Activated CD8-positive, alpha-beta T cell treated with anti-CD3 and anti-CD28 coated beads for 36 hours (primary cell): ENCODE data around the gene TNNI2. TPM values are rescaled to one million over a fixed set of nuclear protein-coding genes. Genes with fewer than 3 reads are reported as not detected.

Experiments used
- ATAC-seq: fragments of 200-7000 bp; cut with Tn5 transposase; one replicate; pipeline ENCODE4 v1.10.0; 2021; ENCODE audit warnings: mild to moderate bottlenecking, moderate library complexity
- CTCF ChIA-PET: fragments of 350-600 bp; sonication (Branson Sonifier 250); formaldehyde crosslinking; loops from one replicate; lab custom pipeline; 2021; ENCODE audit warnings: antibody characterized with exemption; lab: Charles Lee
- POLR2A ChIA-PET: fragments of 350-600 bp; sonication (Branson Sonifier 250); formaldehyde crosslinking; loops from one replicate; lab custom pipeline; 2021; ENCODE audit warnings: antibody characterized with exemption; lab: Charles Lee
- DNase-seq: peaks from one replicate; pipeline ENCODE4 v3.0.0-alpha.2; 2020
- H3K27ac Mint-ChIP-seq: one replicate; pipeline ENCODE4 v1.8.0; 2021; ENCODE audit warnings: mild to moderate bottlenecking, mixed read lengths
- H3K27me3 Mint-ChIP-seq: one replicate; pipeline ENCODE4 v1.8.0; 2021; ENCODE audit warnings: mixed read lengths
- H3K36me3 Mint-ChIP-seq: one replicate; pipeline ENCODE4 v1.8.0; 2021; ENCODE audit warnings: low read depth, mixed read lengths
- H3K4me1 Mint-ChIP-seq: one replicate; pipeline ENCODE4 v1.8.0; 2021; ENCODE audit warnings: low read depth, mixed read lengths
- H3K4me3 Mint-ChIP-seq: one replicate; pipeline ENCODE4 v1.8.0; 2021; ENCODE audit warnings: mild to moderate bottlenecking, moderate library complexity, mixed read lengths
- H3K9me3 Mint-ChIP-seq: one replicate; pipeline ENCODE4 v1.8.0; 2021; ENCODE audit warnings: mixed read lengths
- CTCF ChIP-seq: fragments of 200-600 bp; IDR thresholded peaks from one replicate; pipeline ENCODE4 v1.8.0; 2022; ENCODE audit warnings: antibody characterized with exemption, mild to moderate bottlenecking
- intact Hi-C: fragments of 100-400 bp; cut with micrococcal nuclease; formaldehyde crosslinking; loops from one replicate; pipeline ENCODE4 v1.10.0; 2022
- total RNA-seq, 2 experiments: library from RNA; stranded (reverse); gene quantifications; one replicate each; pipeline ENCODE4 v1.2.3, GENCODE V29; 2021

TNNI2 gene
- total RNA-seq, 2 experiments from 2014 or later: 0.92 TPM; not detected in 1

- TF ChIP-seq CTCF: no peak
- DNase-seq: no peak
- H3K9me3 Mint-ChIP-seq: peaks cover 5% of the 10 kb centered on the region
- H3K27me3 Mint-ChIP-seq: no peaks in the 10 kb centered on the region
- no peak overlapping the region for H3K27ac Mint-ChIP-seq
- H3K4me3 Mint-ChIP-seq: no peak overlapping the region
- ChIA-PET CTCF (interaction anchor here (0.8 to 4.9 kb wide), 4 partner anchors 14 to 179 kb away, joined by 3 to 26 read pairs (median 4); no protein-coding TSS in a partner anchor), POLR2A (no interaction called here)
- intact Hi-C loops: no loop called here
- no peaks in the 10 kb centered on the region for H3K4me1 Mint-ChIP-seq
- ATAC-seq: no peak
- no peaks in the 10 kb centered on the region for H3K36me3 Mint-ChIP-seq
Measured at GRCh38 chr11:1819074-1819473, 19.7 kb upstream of the TNNI2 start.

- ATAC-seq (no peak), DNase-seq (no peak)
- no peak for TF ChIP-seq CTCF
- no peak overlapping the region for H3K4me3 Mint-ChIP-seq
- no peaks in the 10 kb centered on the region for H3K4me1 Mint-ChIP-seq
- H3K36me3 Mint-ChIP-seq: no peaks in the 10 kb centered on the region
- ChIA-PET CTCF (interaction anchor here (0.8 to 4.9 kb wide), 3 partner anchors 14 to 168 kb away, joined by 3 to 26 read pairs (median 3); no protein-coding TSS in a partner anchor), POLR2A (interaction anchor here (0.7 kb wide), 1 partner anchor 13 kb away, joined by 3 read pairs; no protein-coding TSS in a partner anchor)
- intact Hi-C loops: no loop called here
- H3K27ac Mint-ChIP-seq: no peak overlapping the region
- H3K27me3 Mint-ChIP-seq: no peaks in the 10 kb centered on the region
- peaks cover 5% of the 10 kb centered on the region for H3K9me3 Mint-ChIP-seq
Measured at GRCh38 chr11:1820463-1821325, 18.1 kb upstream of the TNNI2 start.

- CTCF ChIA-PET: interaction anchor here (1.0 to 4.1 kb wide), 3 partner anchors 10 to 169 kb away, joined by 3 to 22 read pairs (median 15); no protein-coding TSS in a partner anchor
- peaks cover 5% of the 10 kb centered on the region for H3K9me3 Mint-ChIP-seq
- POLR2A ChIA-PET: no interaction called here
- no peak for ATAC-seq
- DNase-seq: no peak
- H3K36me3 Mint-ChIP-seq: no peaks in the 10 kb centered on the region
- no peak overlapping the region for H3K4me3 Mint-ChIP-seq
- no peak for TF ChIP-seq CTCF
- H3K27me3 Mint-ChIP-seq: no peaks in the 10 kb centered on the region
- no peak overlapping the region for H3K27ac Mint-ChIP-seq
- no peaks in the 10 kb centered on the region for H3K4me1 Mint-ChIP-seq
- intact Hi-C loops: no loop called here
Measured at GRCh38 chr11:1821562-1821961, 17.2 kb upstream of the TNNI2 start.

GRCh38 chr11:1822648-1823375 lies 16.0 kb upstream of the TNNI2 start:
- ChIA-PET CTCF (interaction anchor here (1.0 to 4.1 kb wide), 3 partner anchors 9 to 170 kb away, joined by 3 to 22 read pairs (median 15); no protein-coding TSS in a partner anchor), POLR2A (no interaction called here)
- no peaks in the 10 kb centered on the region for H3K36me3 Mint-ChIP-seq
- no peak for ATAC-seq
- no peaks in the 10 kb centered on the region for H3K27me3 Mint-ChIP-seq
- TF ChIP-seq CTCF: no peak
- no peak for DNase-seq
- intact Hi-C loops: no loop called here
- no peaks in the 10 kb centered on the region for H3K4me1 Mint-ChIP-seq
- peaks cover 5% of the 10 kb centered on the region for H3K9me3 Mint-ChIP-seq
- H3K27ac Mint-ChIP-seq: no peak overlapping the region
- H3K4me3 Mint-ChIP-seq: no peak overlapping the region
